Stimulated activated CD4-positive, alpha-beta T cell treated with anti-CD3 and anti-CD28 coated beads, Interleukin-4, amount 100 ng/mL, for 24 hours (primary cell): ENCODE data around the gene PAX3.
"Not testable (repeated sequence)": the region's sequence is repeated elsewhere in the genome, so short reads cannot be mapped to it uniquely, and the experiment has no call there.

Source experiments
- DNase-seq: peaks from one replicate; pipeline ENCODE4 v3.0.0-alpha.2; 2020

Gene PAX3

GRCh38 chr2:222205136-222205535 lies 93.7 kb downstream of the PAX3 start:
- DNase-seq: no peak

GRCh38 chr2:222203041-222203440 lies 95.8 kb downstream of the PAX3 start:
- DNase-seq: no peak

- DNase-seq: no peak
These were observed 102.6 kb downstream of the PAX3 start for GRCh38 chr2:222196159-222196558.

GRCh38 chr2:222194669-222195068 lies 104.1 kb downstream of the PAX3 start:
- no peak for DNase-seq

DNA sequence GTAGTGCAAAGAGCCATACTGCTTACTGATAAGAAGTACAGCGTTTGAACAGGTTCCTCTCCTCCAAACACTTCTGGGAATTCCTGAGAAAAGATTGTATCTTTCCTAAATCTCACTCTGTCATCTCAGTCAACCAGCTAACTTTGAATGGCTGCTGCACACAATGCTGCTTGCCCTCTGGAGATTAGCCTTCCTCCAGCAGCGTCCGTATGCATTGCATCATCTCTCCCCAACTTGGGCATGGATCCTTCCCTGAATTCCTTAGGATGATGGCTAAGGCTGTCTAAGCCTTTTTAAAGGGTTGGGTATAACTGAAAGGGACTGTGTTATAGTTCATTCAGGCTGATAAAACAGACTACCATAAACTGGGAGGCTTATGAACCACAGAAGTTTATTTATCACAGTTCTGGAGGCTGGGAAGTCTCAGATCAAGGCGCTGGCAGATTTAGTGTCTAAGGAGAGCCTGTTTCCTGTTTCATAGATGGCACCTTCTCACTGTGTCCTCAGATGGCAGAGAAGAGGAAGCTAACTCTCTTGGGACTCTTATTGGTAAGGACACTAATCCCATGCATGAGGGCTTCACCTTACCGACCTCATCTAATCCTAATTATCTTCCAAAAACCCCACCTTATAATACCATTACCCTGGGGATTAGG lies 105.3 kb downstream of the PAX3 start:
- no peak for DNase-seq

DNA sequence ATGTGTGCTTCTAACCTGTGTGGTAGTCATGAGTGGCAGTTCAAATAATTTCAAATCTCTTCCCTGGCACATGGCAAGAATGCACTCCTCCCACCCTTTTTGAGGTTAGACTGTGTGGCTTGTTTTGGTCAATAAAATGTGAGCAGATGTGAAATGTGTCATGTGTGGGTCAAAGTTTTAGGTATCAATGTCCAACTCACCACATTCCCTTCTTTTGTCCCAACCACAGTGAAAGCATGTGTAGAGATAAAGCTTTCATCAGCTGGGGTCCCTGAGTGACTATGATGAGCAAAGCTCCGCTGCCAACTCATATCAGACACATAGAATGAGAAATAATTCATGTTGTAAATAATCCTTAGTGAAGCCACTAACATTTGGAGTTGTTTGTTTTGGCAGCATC lies 118.2 kb downstream of the PAX3 start:
- DNase-seq: no peak

GRCh38 chr2:222179592-222179991 lies 119.2 kb downstream of the PAX3 start:
- no peak for DNase-seq

DNA sequence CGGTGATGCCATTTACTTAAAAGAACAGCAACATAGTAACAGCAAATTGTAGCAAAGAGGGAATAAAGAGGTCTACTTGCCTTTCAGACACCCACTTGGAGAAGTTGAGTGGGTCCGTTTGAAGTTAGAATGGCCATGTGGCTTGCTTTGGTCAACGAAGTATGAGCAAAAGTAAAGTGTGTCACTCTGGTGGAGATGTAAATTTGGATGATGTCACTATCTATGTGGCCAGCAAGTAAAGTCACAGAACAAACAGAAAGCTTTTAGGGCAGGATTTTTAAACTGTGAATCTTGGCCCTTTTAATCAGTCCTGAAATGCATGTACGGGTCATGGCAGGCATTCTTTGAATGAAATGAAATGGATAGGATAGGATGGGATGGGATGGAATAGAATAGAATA lies 120.3 kb downstream of the PAX3 start:
- DNase-seq: no peak

DNA sequence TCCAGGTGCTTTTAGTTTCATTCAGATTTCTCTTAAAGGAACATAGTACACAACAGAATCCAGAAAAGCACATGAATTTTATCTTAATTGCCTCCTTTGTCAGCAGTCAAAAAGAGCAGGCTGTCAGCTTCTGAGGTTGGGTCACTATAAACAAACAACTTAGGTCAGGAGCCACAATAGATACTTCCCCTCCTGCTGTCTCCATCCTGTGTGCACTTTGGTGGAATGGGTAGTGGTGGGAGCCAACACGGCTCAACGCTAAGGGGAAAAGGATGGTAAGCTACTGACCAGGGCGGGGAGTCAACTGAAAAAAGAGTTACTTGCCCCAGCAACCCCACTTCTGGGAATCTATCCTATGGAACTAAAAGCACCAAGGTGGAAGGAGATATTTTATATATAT lies 121.9 kb downstream of the PAX3 start:
- DNase-seq: no peak

DNA sequence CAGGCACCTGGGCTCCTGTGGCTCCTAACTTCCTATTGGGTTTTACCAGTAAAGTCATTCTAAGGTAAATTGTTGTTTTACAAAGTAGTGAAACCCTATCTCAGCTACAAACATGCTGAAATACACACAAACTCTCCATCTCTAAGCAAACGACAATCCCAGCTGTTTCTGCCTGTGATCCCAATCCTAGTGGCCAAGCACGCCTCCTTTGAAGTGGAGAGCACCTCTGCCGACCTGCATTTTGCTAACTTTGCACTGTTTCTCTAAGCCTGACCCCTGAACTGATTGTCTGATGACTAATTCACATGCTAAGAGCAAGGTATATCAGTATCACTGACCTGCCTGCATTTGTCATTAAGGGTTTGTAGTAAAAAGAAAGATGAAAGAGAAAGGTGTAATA lies 124.3 kb downstream of the PAX3 start:
- DNase-seq: no peak

DNA sequence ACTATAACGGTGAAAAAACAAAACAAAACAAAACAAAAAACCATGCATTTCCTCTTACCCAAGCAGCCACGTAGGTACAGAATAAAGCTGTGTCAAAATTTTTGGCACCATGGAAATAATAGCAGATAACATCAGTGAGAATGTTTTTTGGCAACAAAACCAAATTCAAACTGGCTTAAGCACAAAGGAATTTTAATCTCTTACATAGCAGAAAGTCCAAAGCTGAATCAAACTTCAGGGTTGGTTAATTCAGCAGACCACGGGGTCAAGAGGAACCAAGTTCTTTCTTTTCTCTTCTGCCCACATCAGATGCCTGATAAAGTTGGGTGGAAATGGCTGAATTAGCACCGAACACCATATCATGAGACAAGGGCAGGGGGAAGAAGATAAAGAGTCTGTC lies 129.5 kb downstream of the PAX3 start:
- no peak for DNase-seq

DNA sequence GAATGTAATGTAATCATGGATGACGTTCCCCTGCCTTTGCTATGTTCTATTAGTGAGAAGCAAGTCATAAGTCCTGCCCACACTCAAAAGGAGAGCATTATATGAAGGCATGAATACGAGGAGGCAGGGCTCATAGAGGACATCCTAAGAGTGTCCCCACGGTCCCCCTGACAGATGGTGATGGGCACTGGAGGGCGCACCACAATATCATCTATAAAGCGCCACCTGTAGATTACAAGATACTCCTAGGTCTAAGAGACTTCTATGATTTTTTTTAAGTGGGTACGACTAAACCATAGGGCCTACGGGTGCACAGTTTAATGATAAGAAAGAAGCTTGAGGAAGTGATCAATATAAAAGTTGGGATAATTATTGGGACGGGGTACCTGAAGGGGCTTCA lies 131.0 kb downstream of the PAX3 start:
- DNase-seq: no peak

DNA sequence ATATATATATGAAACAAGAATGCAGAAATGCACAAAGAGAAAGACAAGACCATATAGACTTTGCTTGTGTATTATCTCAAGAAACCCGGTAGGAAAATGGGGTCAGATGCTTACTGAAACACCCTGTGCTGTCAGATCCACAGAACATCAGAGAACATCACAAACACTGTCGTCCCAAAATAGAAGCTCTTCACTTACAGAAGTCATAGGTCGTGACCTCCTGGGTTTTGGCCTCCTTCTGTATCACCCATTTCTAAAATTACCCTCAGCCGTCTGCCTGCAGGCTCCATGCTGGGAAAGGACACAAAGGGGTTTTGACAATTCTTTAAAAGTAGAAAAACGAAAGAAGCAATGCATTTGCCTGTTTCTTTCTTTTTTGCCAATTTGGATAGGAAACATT lies 137.9 kb downstream of the PAX3 start:
- no peak for DNase-seq

DNA sequence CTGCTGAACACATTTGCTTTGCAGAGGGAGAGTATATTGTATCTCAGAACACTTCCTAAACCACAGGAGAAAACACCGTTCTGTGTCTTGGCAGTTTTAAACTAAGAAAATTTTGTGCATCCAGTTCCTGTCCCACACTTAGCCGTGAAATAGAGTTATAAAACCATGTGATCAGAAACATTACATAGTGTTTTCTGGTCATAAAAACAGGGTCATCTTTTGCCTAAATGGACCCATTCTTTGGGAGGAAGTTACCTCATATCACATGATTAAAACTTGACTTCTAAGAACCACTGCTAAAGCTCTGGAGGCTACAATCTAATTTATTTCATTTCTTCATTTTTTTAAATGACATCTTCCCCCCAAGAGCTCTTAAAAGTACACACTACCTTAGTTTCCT lies 138.7 kb downstream of the PAX3 start:
- DNase-seq: no peak

- no peak for DNase-seq
These were observed 139.6 kb downstream of the PAX3 start for GRCh38 chr2:222159221-222159620.

DNA sequence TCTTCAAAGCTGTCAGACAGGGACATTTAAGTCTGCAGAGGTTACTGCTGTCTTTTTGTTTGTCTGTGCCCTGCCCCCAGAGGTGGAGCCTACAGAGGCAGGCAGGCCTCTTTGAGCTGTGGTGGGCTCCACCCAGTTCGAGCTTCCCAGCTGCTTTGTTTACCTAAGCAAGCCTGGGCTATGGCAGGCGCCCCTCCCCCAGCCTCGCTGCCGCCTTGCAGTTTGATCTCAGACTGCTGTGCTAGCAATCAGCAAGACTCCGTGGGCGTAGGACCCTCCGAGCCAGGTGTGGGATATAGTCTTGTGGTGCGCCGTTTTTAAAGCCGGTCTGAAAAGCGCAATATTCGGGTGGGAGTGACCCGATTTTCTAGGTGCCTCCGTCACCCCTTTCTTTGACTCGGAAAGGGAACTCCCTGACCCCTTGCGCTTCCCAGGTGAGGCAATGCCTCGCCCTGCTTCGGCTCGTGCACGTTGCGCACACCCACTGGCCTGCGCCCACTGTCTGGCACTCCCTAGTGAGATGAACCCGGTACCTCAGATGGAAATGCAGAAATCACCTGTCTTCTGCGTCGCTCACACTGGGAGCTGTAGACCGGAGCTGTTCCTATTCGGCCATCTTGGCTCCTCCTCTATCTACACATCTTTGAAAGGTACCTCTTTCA lies 143.7 kb downstream of the PAX3 start:
- DNase-seq: not testable (repeated sequence)
